HCT116 (cell line): ENCODE results near the gene DTNBP1. TPM values are rescaled to one million over a fixed set of nuclear protein-coding genes. Genes with fewer than 3 reads are reported as not detected.

ENCODE experiments used
- ATAC-seq: fragments of 200-7000 bp; cut with Tn5 transposase; 2 replicates; pipeline ENCODE4 v1.9.1; 2020; ENCODE audit warnings: mild to moderate bottlenecking, moderate library complexity
- BruUV-seq: library from RNA; stranded (reverse); fragments of 400-500 nt; replicated peaks from 2 replicates; lab custom pipeline; 2021; lab: Mats Ljungman, UMichigan
- CTCF ChIA-PET: fragments of 300-600 bp; sonication (Branson Sonifier 250); formaldehyde crosslinking; loops from one replicate; lab custom pipeline; 2021; ENCODE audit warnings: antibody characterized with exemption; lab: Charles Lee
- POLR2A ChIA-PET: fragments of 300-600, 350-600 bp; sonication (Branson Sonifier 250); formaldehyde crosslinking; loops from one replicate; lab custom pipeline; 2021; ENCODE audit warnings: antibody characterized with exemption; lab: Charles Lee
- RAD21 ChIA-PET, 2 experiments: fragments of 300-600 bp; sonication (Branson Sonifier 250); formaldehyde crosslinking; loops; one replicate each; lab custom pipeline; 2023; ENCODE audit warnings: low total read pairs in 2 of 2; ENCODE audit not compliant: uncharacterized antibody in 2 of 2, unreplicated experiment in 2 of 2, low non-redundant PET in 1 of 2; lab: Charles Lee
- DNase-seq: peaks from one replicate; pipeline ENCODE4 v3.0.0-alpha.2; 2010; ENCODE audit warnings: low read depth, low spot score
- H2AFZ ChIP-seq: fragments of 200-600 bp; shearing (Covaris generic), sonication (generic); 2 replicates; pipeline ENCODE4 v1.6.1; 2017; ENCODE audit warnings: low read depth, mixed run types, mixed read lengths, antibody characterized with exemption, low read length; ENCODE audit not compliant: poor library complexity, severe bottlenecking
- H3K27ac ChIP-seq: 2 replicates; pipeline ENCODE4 v1.5.1; 2012; ENCODE audit warnings: low read depth, low read length
- H3K27me3 ChIP-seq: fragments of 200-600 bp; sonication (generic); 2 replicates; pipeline ENCODE4 v1.6.1; 2016; ENCODE audit warnings: mixed run types, low read length, mixed read lengths; ENCODE audit not compliant: insufficient read depth
- H3K36me3 ChIP-seq, 2 experiments: fragments of 200-500 bp in 1 of 2; fragments of 200-600 bp in 1 of 2; sonication (Bioruptor generic) in 1 of 2; sonication (generic) in 1 of 2; 2 replicates each; pipeline versions ENCODE4 v1.5.1 to v1.6.1; 2014 to 2016; ENCODE audit warnings: low read length in 2 of 2, inconsistent platforms in 1 of 2, mixed read lengths in 1 of 2, mixed run types in 1 of 2; ENCODE audit not compliant: insufficient read depth in 2 of 2, control insufficient read depth in 1 of 2
- H3K4me1 ChIP-seq, 2 experiments: fragments of 200-600 bp in 1 of 2; sonication (generic) in 1 of 2; 2 replicates each; pipeline versions ENCODE4 v1.5.1 to v1.6.1; 2012 to 2017; ENCODE audit warnings: low read length in 2 of 2, inconsistent platforms in 1 of 2, mild to moderate bottlenecking in 1 of 2, mixed read lengths in 1 of 2, mixed run types in 1 of 2, moderate library complexity in 1 of 2; ENCODE audit not compliant: insufficient read depth in 2 of 2, control insufficient read depth in 1 of 2
- H3K4me2 ChIP-seq: fragments of 200-600 bp; sonication (generic); 2 replicates; pipeline ENCODE4 v1.6.1; 2017; ENCODE audit warnings: mixed run types, low read length, mixed read lengths
- H3K4me3 ChIP-seq, 2 experiments: fragments of 200-600 bp in 1 of 2; sonication (generic) in 1 of 2; replicated peaks in 1 of 2; 2 replicates each; pipeline ENCODE4 v1.5.1; 2011 to 2016; ENCODE audit warnings: low read length in 2 of 2, control low read depth in 1 of 2, low read depth in 1 of 2, mild to moderate bottlenecking in 1 of 2, mixed read lengths in 1 of 2, mixed run types in 1 of 2
- H3K79me2 ChIP-seq: fragments of 200-600 bp; sonication (generic); 2 replicates; pipeline ENCODE4 v1.6.1; 2017; ENCODE audit warnings: mild to moderate bottlenecking, mixed run types, low read length, moderate library complexity, mixed read lengths; ENCODE audit not compliant: insufficient read depth
- H3K9ac ChIP-seq: fragments of 200-600 bp; sonication (generic); 2 replicates; pipeline ENCODE4 v1.6.1; 2016; ENCODE audit warnings: low read length, mixed read lengths
- H3K9me2 ChIP-seq: fragments of 200-600 bp; sonication (generic), shearing (Covaris generic); 2 replicates; pipeline ENCODE4 v1.6.1; 2017; ENCODE audit warnings: mixed run types, mild to moderate bottlenecking, moderate library complexity; ENCODE audit not compliant: insufficient read depth
- H3K9me3 ChIP-seq, 2 experiments: fragments of 200-500 bp in 1 of 2; fragments of 200-600 bp in 1 of 2; sonication (Bioruptor generic) in 1 of 2; sonication (generic) in 1 of 2; 2 replicates each; pipeline ENCODE4 v1.6.1; 2014 to 2017; ENCODE audit warnings: low read length in 2 of 2, mixed read lengths in 2 of 2, inconsistent platforms in 1 of 2, low read depth in 1 of 2, mild to moderate bottlenecking in 1 of 2, mixed run types in 1 of 2, moderate library complexity in 1 of 2; ENCODE audit not compliant: control insufficient read depth in 1 of 2, insufficient read depth in 1 of 2
- H4K20me1 ChIP-seq: fragments of 200-600 bp; sonication (generic), shearing (Covaris generic); 2 replicates; pipeline ENCODE4 v1.6.1; 2017; ENCODE audit warnings: mixed run types, mild to moderate bottlenecking, moderate library complexity; ENCODE audit not compliant: insufficient read depth
- CEBPB ChIP-seq: IDR thresholded peaks from 2 replicates; pipeline ENCODE4 v1.6.1; 2012; ENCODE audit warnings: low read depth
- EZH2 ChIP-seq: fragments of 200-600 bp; sonication (generic); IDR thresholded peaks from 2 replicates; pipeline ENCODE4 v1.6.1; 2017; ENCODE audit warnings: antibody characterized with exemption, mixed run types
- EZH2phosphoT487 ChIP-seq: fragments of 200-600 bp; IDR thresholded peaks from 2 replicates; pipeline ENCODE4 v1.6.1; 2018; ENCODE audit warnings: antibody characterized with exemption, borderline replicate concordance
- FOSL1 ChIP-seq: IDR thresholded peaks from 2 replicates; pipeline ENCODE4 v1.6.1; 2012; ENCODE audit warnings: low read depth
- POLR2AphosphoS5 ChIP-seq: IDR thresholded peaks from 2 replicates; pipeline ENCODE4 v1.6.1; 2011; ENCODE audit warnings: mild to moderate bottlenecking, low read depth, low read length, moderate library complexity
- RAD21 ChIP-seq: IDR thresholded peaks from 2 replicates; pipeline ENCODE4 v1.6.1; 2012; ENCODE audit warnings: low read depth, mild to moderate bottlenecking
- YY1 ChIP-seq: IDR thresholded peaks from 2 replicates; pipeline ENCODE4 v1.6.1; 2011; ENCODE audit warnings: low read length, low read depth, moderate library complexity, mild to moderate bottlenecking; ENCODE audit not compliant: insufficient replicate concordance; ENCODE audit errors: extremely low read depth
- ZFX ChIP-seq: fragments of 450-650 bp; IDR thresholded peaks from 2 replicates; pipeline ENCODE4 v1.6.1; 2017
- intact Hi-C: fragments of 100-400 bp; cut with micrococcal nuclease; formaldehyde crosslinking; loops from 2 replicates; pipeline ENCODE4 v1.10.0; 2022
- total RNA-seq: library from RNA; stranded (reverse); gene quantifications from one replicate; pipeline ENCODE4 v1.2.1, GENCODE V29; 2021; ENCODE audit not compliant: unreplicated experiment
- TF ChIP-seq, protein P1 (sequence below): IDR thresholded peaks from 2 replicates; pipeline ENCODE4 v1.6.1; 2011; ENCODE audit warnings: mild to moderate bottlenecking, low read length, moderate library complexity; ENCODE audit not compliant: insufficient replicate concordance; ENCODE audit errors: extremely low read depth
- TF ChIP-seq, protein P2 (sequence below), 3 experiments: fragments of 200-600 bp in 1 of 3; sonication (generic) in 1 of 3; IDR thresholded peaks in 2 of 3; conservative IDR thresholded peaks in 1 of 3; 2 replicates each; pipeline ENCODE4 v1.5.1; 2012 to 2017; ENCODE audit warnings: low read depth in 2 of 3, low read length in 2 of 3, antibody characterized with exemption in 1 of 3, borderline replicate concordance in 1 of 3, control low read depth in 1 of 3, mild to moderate bottlenecking in 1 of 3, mixed read lengths in 1 of 3, mixed run types in 1 of 3, moderate library complexity in 1 of 3; ENCODE audit not compliant: insufficient read depth in 1 of 3
- TF ChIP-seq, protein P3 (sequence below): IDR thresholded peaks from 2 replicates; pipeline ENCODE4 v1.6.1; 2012

The DTNBP1 gene
- total RNA-seq, 1 experiment from 2014 or later: 16.7 TPM

DNA sequence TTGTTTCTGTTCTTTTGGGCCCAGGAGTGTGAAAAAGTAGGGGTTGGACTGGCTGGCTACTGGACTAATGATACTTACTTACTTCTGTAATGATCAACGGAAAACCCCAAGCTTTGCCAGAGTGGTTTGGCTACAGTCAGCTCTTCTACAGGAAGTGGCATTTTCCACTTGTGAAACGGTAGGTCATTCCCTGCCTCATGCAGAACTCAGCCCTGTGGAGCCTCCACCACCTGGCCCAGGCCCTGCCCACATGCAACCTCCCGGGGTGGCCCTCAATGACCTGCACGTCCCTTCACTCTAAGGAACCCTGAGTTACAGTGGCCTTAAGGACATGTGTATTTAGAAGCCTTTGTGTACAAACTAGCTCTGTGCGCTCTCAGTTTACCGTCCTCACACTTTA is 140.4 kb downstream of the DTNBP1 start:
- ATAC-seq (no peak), DNase-seq (no peak)
- H3K27me3 ChIP-seq: no peaks in the 10 kb centered on the region
- no peak overlapping the region for H2AFZ ChIP-seq
- H4K20me1 ChIP-seq: no peaks in the 10 kb centered on the region
- intact Hi-C loops: no loop called here
- H3K9ac ChIP-seq: no peak overlapping the region
- no peaks in the 10 kb centered on the region for H3K9me2 ChIP-seq
- no peaks in the 10 kb centered on the region for H3K4me1 ChIP-seq
- no peak overlapping the region for H3K4me3 ChIP-seq
- ChIA-PET CTCF (interaction anchor here (1.2 kb wide), 1 partner anchor 101 kb away, joined by 3 read pairs; no protein-coding TSS in a partner anchor), POLR2A (no interaction called here), RAD21 (no interaction called here)
- H3K79me2 ChIP-seq: no peaks in the 10 kb centered on the region
- H3K27ac ChIP-seq: no peak overlapping the region
- peaks cover 3 to 8% of the 10 kb centered on the region in 2 experiments; a peak in 2 of 4 replicates for H3K36me3 ChIP-seq
- TF ChIP-seq YY1: no peak
- no peak for TF ChIP-seq CEBPB
- TF ChIP-seq, protein P1, sequence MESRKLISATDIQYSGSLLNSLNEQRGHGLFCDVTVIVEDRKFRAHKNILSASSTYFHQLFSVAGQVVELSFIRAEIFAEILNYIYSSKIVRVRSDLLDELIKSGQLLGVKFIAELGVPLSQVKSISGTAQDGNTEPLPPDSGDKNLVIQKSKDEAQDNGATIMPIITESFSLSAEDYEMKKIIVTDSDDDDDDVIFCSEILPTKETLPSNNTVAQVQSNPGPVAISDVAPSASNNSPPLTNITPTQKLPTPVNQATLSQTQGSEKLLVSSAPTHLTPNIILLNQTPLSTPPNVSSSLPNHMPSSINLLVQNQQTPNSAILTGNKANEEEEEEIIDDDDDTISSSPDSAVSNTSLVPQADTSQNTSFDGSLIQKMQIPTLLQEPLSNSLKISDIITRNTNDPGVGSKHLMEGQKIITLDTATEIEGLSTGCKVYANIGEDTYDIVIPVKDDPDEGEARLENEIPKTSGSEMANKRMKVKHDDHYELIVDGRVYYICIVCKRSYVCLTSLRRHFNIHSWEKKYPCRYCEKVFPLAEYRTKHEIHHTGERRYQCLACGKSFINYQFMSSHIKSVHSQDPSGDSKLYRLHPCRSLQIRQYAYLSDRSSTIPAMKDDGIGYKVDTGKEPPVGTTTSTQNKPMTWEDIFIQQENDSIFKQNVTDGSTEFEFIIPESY: no peak
- no peak for TF ChIP-seq RAD21
- TF ChIP-seq, protein P2, sequence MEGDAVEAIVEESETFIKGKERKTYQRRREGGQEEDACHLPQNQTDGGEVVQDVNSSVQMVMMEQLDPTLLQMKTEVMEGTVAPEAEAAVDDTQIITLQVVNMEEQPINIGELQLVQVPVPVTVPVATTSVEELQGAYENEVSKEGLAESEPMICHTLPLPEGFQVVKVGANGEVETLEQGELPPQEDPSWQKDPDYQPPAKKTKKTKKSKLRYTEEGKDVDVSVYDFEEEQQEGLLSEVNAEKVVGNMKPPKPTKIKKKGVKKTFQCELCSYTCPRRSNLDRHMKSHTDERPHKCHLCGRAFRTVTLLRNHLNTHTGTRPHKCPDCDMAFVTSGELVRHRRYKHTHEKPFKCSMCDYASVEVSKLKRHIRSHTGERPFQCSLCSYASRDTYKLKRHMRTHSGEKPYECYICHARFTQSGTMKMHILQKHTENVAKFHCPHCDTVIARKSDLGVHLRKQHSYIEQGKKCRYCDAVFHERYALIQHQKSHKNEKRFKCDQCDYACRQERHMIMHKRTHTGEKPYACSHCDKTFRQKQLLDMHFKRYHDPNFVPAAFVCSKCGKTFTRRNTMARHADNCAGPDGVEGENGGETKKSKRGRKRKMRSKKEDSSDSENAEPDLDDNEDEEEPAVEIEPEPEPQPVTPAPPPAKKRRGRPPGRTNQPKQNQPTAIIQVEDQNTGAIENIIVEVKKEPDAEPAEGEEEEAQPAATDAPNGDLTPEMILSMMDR (IDR thresholded peaks at IDR 0.05 in 2 of 3, conservative IDR thresholded peaks at IDR 0.05 in 1 of 3; ENCODE audit: borderline replicate concordance in 1 of 3, insufficient read depth in 1 of 3, low read depth in 2 of 3, low read length in 2 of 3): no peak
- TF ChIP-seq EZH2phosphoT487: no peak
- TF ChIP-seq EZH2: no peak
- no peak for TF ChIP-seq FOSL1
- no peak for TF ChIP-seq POLR2AphosphoS5
- no peak for TF ChIP-seq ZFX
- TF ChIP-seq, protein P3, sequence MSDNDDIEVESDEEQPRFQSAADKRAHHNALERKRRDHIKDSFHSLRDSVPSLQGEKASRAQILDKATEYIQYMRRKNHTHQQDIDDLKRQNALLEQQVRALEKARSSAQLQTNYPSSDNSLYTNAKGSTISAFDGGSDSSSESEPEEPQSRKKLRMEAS: no peak
- H3K4me2 ChIP-seq: no peak overlapping the region
- BruUV-seq: no TSS peak
- no peaks in the 10 kb centered on the region for H3K9me3 ChIP-seq
